ENCODE measurements around the gene DAW1.

The DAW1 gene

GRCh38 chr2:227871375-227871791 is at the start of gene DAW1:
TSS of gene DAW1 (plus strand) at chr2:227871631. CDS start at chr2:227871690, 59 bp downstream.
- H3K4me3 ChIP-seq (ENCODE audit: low read depth, low read length), result no peak within 1 kb of the TSS
- no peak for TF ChIP-seq CTCF (IDR thresholded peaks at IDR 0.05; ENCODE audit: control insufficient read depth, extremely low read depth, insufficient read depth)
- DNase-seq (ENCODE audit: low read depth), result no peak

- DNase-seq (ENCODE audit: low read depth), result no peak
- TF ChIP-seq CTCF (IDR thresholded peaks at IDR 0.05; ENCODE audit: control insufficient read depth, extremely low read depth, insufficient read depth), result no peak
- no peak overlapping the region for H3K4me3 ChIP-seq (ENCODE audit: low read depth, low read length)
Measured at GRCh38 chr2:227822416-227823003, 48.9 kb upstream of the DAW1 start.

- TF ChIP-seq CTCF (IDR thresholded peaks at IDR 0.05; ENCODE audit: control insufficient read depth, extremely low read depth, insufficient read depth), result no peak
- DNase-seq (ENCODE audit: low read depth), result no peak
- H3K4me3 ChIP-seq (ENCODE audit: low read depth, low read length), result no peak overlapping the region
Measured at GRCh38 chr2:227823922-227824321, 47.5 kb upstream of the DAW1 start.

- no peak overlapping the region for H3K4me3 ChIP-seq (ENCODE audit: low read depth, low read length)
- TF ChIP-seq CTCF (IDR thresholded peaks at IDR 0.05; ENCODE audit: control insufficient read depth, extremely low read depth, insufficient read depth), result no peak
- no peak for DNase-seq (ENCODE audit: low read depth)
Measured at GRCh38 chr2:227824711-227825110, 46.7 kb upstream of the DAW1 start.

- H3K4me3 ChIP-seq (ENCODE audit: low read depth, low read length), result no peak overlapping the region
- DNase-seq (ENCODE audit: low read depth), result no peak
- TF ChIP-seq CTCF (IDR thresholded peaks at IDR 0.05; ENCODE audit: control insufficient read depth, extremely low read depth, insufficient read depth), result no peak
Measured at GRCh38 chr2:227826019-227826521, 45.4 kb upstream of the DAW1 start.

- no peak overlapping the region for H3K4me3 ChIP-seq (ENCODE audit: low read depth, low read length)
- TF ChIP-seq CTCF (IDR thresholded peaks at IDR 0.05; ENCODE audit: control insufficient read depth, extremely low read depth, insufficient read depth), result no peak
- DNase-seq (ENCODE audit: low read depth), result no peak
Measured at GRCh38 chr2:227826563-227826962, 44.9 kb upstream of the DAW1 start.

- H3K4me3 ChIP-seq (ENCODE audit: low read depth, low read length), result no peak overlapping the region
- DNase-seq (ENCODE audit: low read depth), result no peak
- TF ChIP-seq CTCF (IDR thresholded peaks at IDR 0.05; ENCODE audit: control insufficient read depth, extremely low read depth, insufficient read depth), result no peak
Measured at GRCh38 chr2:227827143-227827542, 44.3 kb upstream of the DAW1 start.
